ENCODE measurements around the gene CLHC1. TPM values are rescaled to one million over a fixed set of nuclear protein-coding genes. Genes with fewer than 3 reads are reported as not detected.

The CLHC1 gene
- total and polyA plus RNA-seq, 2 donors (not counting 3 experiments of a cell fraction or from before 2014, with no cell fraction given) = 2.4 to 12.3 TPM

Other genes starting within 250 kb of the CLHC1 start
- gene RTN4, start 181.8 kb downstream of the CLHC1 start, total RNA-seq = 472 and 486 TPM in 2 replicates
- 195 and 253 TPM in 2 replicates for gene RTN4, start 181.8 kb downstream of the CLHC1 start, polyA plus RNA-seq
- gene RPS27A, start 395 bp upstream of the CLHC1 start, total RNA-seq = 926 and 939 TPM in 2 replicates
- 795 and 1,136 TPM in 2 replicates for gene RPS27A, start 395 bp upstream of the CLHC1 start, polyA plus RNA-seq
- gene MTIF2, start 36.9 kb upstream of the CLHC1 start, total RNA-seq = 26.8 and 26.9 TPM in 2 replicates
- 7.0 and 9.3 TPM in 2 replicates for gene MTIF2, start 36.9 kb upstream of the CLHC1 start, polyA plus RNA-seq
- 76.8 and 77.4 TPM in 2 replicates for gene CCDC88A, start 187.6 kb upstream of the CLHC1 start, total RNA-seq
- gene CCDC88A, start 187.6 kb upstream of the CLHC1 start, polyA plus RNA-seq = 14.8 and 21.1 TPM in 2 replicates

Measured in endothelial cell of umbilical vein (primary cell).